GM11168 (cell line): ENCODE results near the gene KCTD16.

ENCODE experiments used
- in situ Hi-C: fragments of 300-500 bp; cut with MboI; formaldehyde crosslinking; loops from one replicate; pipeline ENCODE4 v1.12.0; 2022; ENCODE audit warnings: low sequenced_read_pairs; ENCODE audit not compliant: unreplicated experiment

KCTD16 gene

GRCh38 chr5:144481861-144482260 is 311.2 kb downstream of the KCTD16 start:
- in situ Hi-C loops = no loop called here

GRCh38 chr5:144484124-144484897 is 313.6 kb downstream of the KCTD16 start:
- in situ Hi-C loops = no loop called here

GRCh38 chr5:144485540-144485939 is 314.9 kb downstream of the KCTD16 start:
- in situ Hi-C loops = no loop called here

GRCh38 chr5:144487207-144487606 is 316.5 kb downstream of the KCTD16 start:
- in situ Hi-C loops = no loop called here

GRCh38 chr5:144487761-144488160 is 317.1 kb downstream of the KCTD16 start:
- in situ Hi-C loops = no loop called here

GRCh38 chr5:144503123-144503522 is 332.4 kb downstream of the KCTD16 start:
- in situ Hi-C loops = no loop called here

- in situ Hi-C loops = no loop called here
These were observed 334.4 kb downstream of the KCTD16 start for GRCh38 chr5:144504929-144505577.

- in situ Hi-C loops = no loop called here
These were observed 340.3 kb downstream of the KCTD16 start for GRCh38 chr5:144510845-144511579.

GRCh38 chr5:144511580-144512072 is 341.0 kb downstream of the KCTD16 start:
- in situ Hi-C loops = no loop called here

GRCh38 chr5:144522698-144523097 is 352.0 kb downstream of the KCTD16 start:
- in situ Hi-C loops = no loop called here

- in situ Hi-C loops = no loop called here
These were observed 354.3 kb downstream of the KCTD16 start for GRCh38 chr5:144525000-144525399.

GRCh38 chr5:144531188-144531587 is 360.5 kb downstream of the KCTD16 start:
- in situ Hi-C loops = no loop called here
